Keratinocyte (primary cell): ENCODE data around the gene PRLH. TPM values are rescaled to one million over a fixed set of nuclear protein-coding genes. Genes with fewer than 3 reads are reported as not detected.

ENCODE experiments used
- DNase-seq: peaks from one replicate; pipeline ENCODE4 v3.0.0-alpha.2; 2011; ENCODE audit warnings: low read depth, missing footprints, low spot score
- FAIRE-seq: peaks from 2 replicates; lab custom pipeline; 2011; peaks lifted over from hg19 to GRCh38; lab: Jason Lieb, UNC
- H2AFZ ChIP-seq: 2 replicates; pipeline ENCODE4 v1.6.0; 2012; ENCODE audit warnings: low read length, control low read depth, inconsistent platforms; ENCODE audit not compliant: control insufficient read depth
- H3K27ac ChIP-seq: 2 replicates; pipeline ENCODE4 v1.5.1; 2011; ENCODE audit warnings: low read length; ENCODE audit not compliant: control insufficient read depth, insufficient read depth
- H3K27me3 ChIP-seq: 3 replicates; pipeline ENCODE4 v1.6.0; 2011; ENCODE audit warnings: low read length; ENCODE audit not compliant: control insufficient read depth, insufficient read depth; ENCODE audit errors: extremely low read depth
- H3K36me3 ChIP-seq, 2 experiments: 2 replicates in 1 of 2; 3 replicates in 1 of 2; pipeline ENCODE4 v1.5.1; 2011; ENCODE audit warnings: low read length in 2 of 2, mild to moderate bottlenecking in 1 of 2; ENCODE audit not compliant: control insufficient read depth in 2 of 2, insufficient read depth in 2 of 2; ENCODE audit errors: extremely low read depth in 1 of 2
- H3K4me1 ChIP-seq: 3 replicates; pipeline ENCODE4 v1.5.1; 2011; ENCODE audit warnings: low read length; ENCODE audit not compliant: control insufficient read depth, insufficient read depth; ENCODE audit errors: extremely low read depth
- H3K4me2 ChIP-seq: 3 replicates; pipeline ENCODE4 v1.6.0; 2011; ENCODE audit warnings: low read depth, low read length; ENCODE audit not compliant: control insufficient read depth, insufficient read depth; ENCODE audit errors: extremely low read depth
- H3K4me3 ChIP-seq, 3 experiments: fragments of 200-600 bp in 1 of 3; sonication (generic) in 1 of 3; 2 replicates in 2 of 3; 3 replicates in 1 of 3; pipeline ENCODE4 v1.5.1; 2011 to 2016; ENCODE audit warnings: low read length in 3 of 3, mild to moderate bottlenecking in 3 of 3, control low read depth in 2 of 3, inconsistent platforms in 1 of 3, low read depth in 1 of 3, mixed read lengths in 1 of 3, mixed run types in 1 of 3, moderate library complexity in 1 of 3; ENCODE audit not compliant: control insufficient read depth in 2 of 3, insufficient read depth in 2 of 3; ENCODE audit errors: extremely low read depth in 1 of 3
- H3K79me2 ChIP-seq: 2 replicates; pipeline ENCODE4 v1.6.0; 2012; ENCODE audit warnings: low read length; ENCODE audit not compliant: control insufficient read depth, insufficient read depth
- H3K9ac ChIP-seq: 3 replicates; pipeline ENCODE4 v1.6.0; 2011; ENCODE audit warnings: low read length; ENCODE audit not compliant: control insufficient read depth, insufficient read depth; ENCODE audit errors: extremely low read depth
- H3K9me1 ChIP-seq: 3 replicates; pipeline ENCODE4 v1.6.0; 2011; ENCODE audit warnings: low read length; ENCODE audit not compliant: control insufficient read depth, insufficient read depth; ENCODE audit errors: extremely low read depth
- H3K9me3 ChIP-seq: 2 replicates; pipeline ENCODE4 v1.5.1; 2012; ENCODE audit warnings: low read depth, low read length; ENCODE audit not compliant: control insufficient read depth
- H4K20me1 ChIP-seq: 3 replicates; pipeline ENCODE4 v1.6.0; 2011; ENCODE audit warnings: low read length; ENCODE audit not compliant: control insufficient read depth, insufficient read depth; ENCODE audit errors: extremely low read depth
- EZH2 ChIP-seq: IDR thresholded peaks from one replicate; pipeline ENCODE4 v1.6.1; 2012; ENCODE audit warnings: inconsistent platforms, mild to moderate bottlenecking, low read length, moderate library complexity
- dilution Hi-C: fragments of 300-500 bp; cut with MboI; formaldehyde crosslinking; loops from one replicate; pipeline ENCODE4 v1.7.0; 2020; ENCODE audit warnings: low sequenced_read_pairs; ENCODE audit not compliant: extremely low pct_ligation_motif_present
- polyA plus RNA-seq, 5 experiments: library from polyadenylated mRNA; depleted of rRNA in 3 of 5; stranded (reverse) in 3 of 5; stranded (forward) in 1 of 5; unstranded in 1 of 5; fragments of >200 nt; gene quantifications; 1 replicate in 1 of 5; 2 replicates in 3 of 5; 3 replicates in 1 of 5; pipeline versions ENCODE4 v1.2.1 to v1.2.3, GENCODE V29; 2011 to 2012; ENCODE audit warnings: missing spikeins in 2 of 5, low read depth in 1 of 5, low replicate concordance in 1 of 5
- TF ChIP-seq, protein P1 (sequence below), 3 experiments: IDR thresholded peaks in 1 of 3; conservative IDR thresholded peaks in 1 of 3; optimal IDR thresholded peaks in 1 of 3; 2 replicates in 2 of 3; 3 replicates in 1 of 3; pipeline versions ENCODE3 to v1.5.1; 2011; ENCODE audit warnings: low read length in 3 of 3, mild to moderate bottlenecking in 3 of 3, moderate library complexity in 2 of 3, control low read depth in 1 of 3, inconsistent platforms in 1 of 3; ENCODE audit not compliant: insufficient read depth in 2 of 3; ENCODE audit errors: extremely low read depth in 1 of 3

The PRLH gene
- polyA plus RNA-seq, 1 donor (not counting 4 experiments of a cell fraction or from before 2014, with no cell fraction given) = not detected

DNA sequence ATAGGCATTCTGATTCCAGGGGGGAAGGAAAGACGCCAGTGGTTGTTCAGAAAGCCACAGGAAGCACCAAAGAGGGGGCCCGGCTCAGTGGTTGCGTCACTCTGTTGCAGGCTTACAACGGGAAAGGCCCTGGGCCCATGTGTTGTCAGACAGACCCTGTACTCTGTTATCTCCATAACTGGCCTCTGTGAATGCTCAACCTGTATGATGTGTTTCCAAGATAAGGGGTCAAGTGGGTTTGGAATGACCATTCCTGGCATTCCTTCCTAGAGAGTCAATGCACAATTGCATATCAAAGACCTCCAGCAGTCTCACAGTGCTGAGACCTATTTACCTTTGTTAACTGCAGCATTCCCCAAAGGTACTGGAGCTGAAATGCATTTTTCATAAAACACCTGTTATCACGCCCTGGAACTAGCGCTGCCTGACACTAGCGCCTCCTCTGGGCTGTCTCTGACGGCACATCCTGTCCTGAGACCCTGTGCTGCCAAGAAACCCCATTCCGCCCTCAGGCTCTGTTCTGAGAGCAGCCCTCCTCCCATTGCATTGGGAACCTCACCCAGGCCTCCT lies 47.9 kb downstream of the PRLH start:
- Histone ChIP-seq H2AFZ (no peak overlapping the region), H3K4me2 (no peak overlapping the region), H4K20me1 (no peaks in the 10 kb centered on the region), H3K9ac (no peak overlapping the region), H3K27me3 (peaks cover 5% of the 10 kb centered on the region), H3K9me3 (no peaks in the 10 kb centered on the region), H3K9me1 (no peaks in the 10 kb centered on the region), H3K4me3 (no peak overlapping the region), H3K79me2 (no peaks in the 10 kb centered on the region), H3K36me3 (no peaks in the 10 kb centered on the region), H3K27ac (no peak overlapping the region), H3K4me1 (no peaks in the 10 kb centered on the region)
- TF ChIP-seq EZH2 = no peak
- TF ChIP-seq, protein P1, sequence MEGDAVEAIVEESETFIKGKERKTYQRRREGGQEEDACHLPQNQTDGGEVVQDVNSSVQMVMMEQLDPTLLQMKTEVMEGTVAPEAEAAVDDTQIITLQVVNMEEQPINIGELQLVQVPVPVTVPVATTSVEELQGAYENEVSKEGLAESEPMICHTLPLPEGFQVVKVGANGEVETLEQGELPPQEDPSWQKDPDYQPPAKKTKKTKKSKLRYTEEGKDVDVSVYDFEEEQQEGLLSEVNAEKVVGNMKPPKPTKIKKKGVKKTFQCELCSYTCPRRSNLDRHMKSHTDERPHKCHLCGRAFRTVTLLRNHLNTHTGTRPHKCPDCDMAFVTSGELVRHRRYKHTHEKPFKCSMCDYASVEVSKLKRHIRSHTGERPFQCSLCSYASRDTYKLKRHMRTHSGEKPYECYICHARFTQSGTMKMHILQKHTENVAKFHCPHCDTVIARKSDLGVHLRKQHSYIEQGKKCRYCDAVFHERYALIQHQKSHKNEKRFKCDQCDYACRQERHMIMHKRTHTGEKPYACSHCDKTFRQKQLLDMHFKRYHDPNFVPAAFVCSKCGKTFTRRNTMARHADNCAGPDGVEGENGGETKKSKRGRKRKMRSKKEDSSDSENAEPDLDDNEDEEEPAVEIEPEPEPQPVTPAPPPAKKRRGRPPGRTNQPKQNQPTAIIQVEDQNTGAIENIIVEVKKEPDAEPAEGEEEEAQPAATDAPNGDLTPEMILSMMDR (optimal IDR thresholded peaks at IDR 0.05 in 1 of 3, IDR thresholded peaks at IDR 0.05 in 1 of 3, conservative IDR thresholded peaks at IDR 0.05 in 1 of 3; ENCODE audit: extremely low read depth in 1 of 3, insufficient read depth in 2 of 3, low read length in 3 of 3) = no peak
- dilution Hi-C loops = no loop called here
- DNase-seq (no peak), FAIRE-seq (no peak)

DNA sequence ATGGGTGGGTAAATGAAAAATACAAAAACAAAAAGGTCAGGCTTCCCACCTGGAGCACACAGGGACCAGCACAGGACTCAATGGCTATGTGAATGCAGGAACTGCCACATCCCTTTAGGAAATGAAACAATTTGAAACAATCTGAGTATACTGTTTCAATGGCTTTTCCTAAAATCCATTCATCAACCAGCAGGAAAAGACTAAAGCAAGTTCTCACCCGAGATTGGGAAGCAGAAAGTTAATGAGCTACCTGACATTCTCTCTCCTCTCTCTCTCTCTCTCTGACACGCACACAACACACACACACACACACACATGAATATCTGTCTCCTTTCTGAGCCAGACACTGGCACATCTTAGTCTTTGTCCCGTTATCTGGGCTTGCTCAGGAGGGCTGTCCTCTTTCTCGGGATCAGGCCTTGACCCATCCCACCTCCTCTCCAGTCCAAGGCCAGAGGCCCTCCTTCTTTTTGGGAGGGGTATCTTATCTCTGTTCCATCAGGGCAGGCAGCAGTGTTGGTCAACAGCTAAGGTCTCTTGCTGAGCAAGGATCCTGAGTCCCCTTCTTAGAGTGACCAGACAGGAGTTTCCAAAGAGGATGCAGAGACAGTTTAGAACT lies 49.4 kb downstream of the PRLH start:
- FAIRE-seq = no peak
- Histone ChIP-seq H3K9ac (no peak overlapping the region), H4K20me1 (no peaks in the 10 kb centered on the region), H3K9me1 (no peaks in the 10 kb centered on the region), H3K9me3 (no peaks in the 10 kb centered on the region), H3K36me3 (no peaks in the 10 kb centered on the region), H3K4me1 (no peaks in the 10 kb centered on the region), H3K79me2 (no peaks in the 10 kb centered on the region), H3K27me3 (peaks cover 5% of the 10 kb centered on the region), H3K27ac (no peak overlapping the region), H3K4me3 (no peak overlapping the region), H3K4me2 (no peak overlapping the region), H2AFZ (no peak overlapping the region)
- no peak for DNase-seq
- TF ChIP-seq, protein P1 (optimal IDR thresholded peaks at IDR 0.05 in 1 of 3, IDR thresholded peaks at IDR 0.05 in 1 of 3, conservative IDR thresholded peaks at IDR 0.05 in 1 of 3; ENCODE audit: extremely low read depth in 1 of 3, insufficient read depth in 2 of 3, low read length in 3 of 3) = no peak
- TF ChIP-seq EZH2 = no peak
- dilution Hi-C loops = no loop called here
